Measurements from ENCODE around the gene PLA2G4D. TPM values are rescaled to one million over a fixed set of nuclear protein-coding genes. Genes with fewer than 3 reads are reported as not detected.
A peak's percentile ranks its signal among the peaks of the same experiment; 100 is the strongest.

Gene PLA2G4D
- total RNA-seq, 1 experiment from 2014 or later: not detected

DNA sequence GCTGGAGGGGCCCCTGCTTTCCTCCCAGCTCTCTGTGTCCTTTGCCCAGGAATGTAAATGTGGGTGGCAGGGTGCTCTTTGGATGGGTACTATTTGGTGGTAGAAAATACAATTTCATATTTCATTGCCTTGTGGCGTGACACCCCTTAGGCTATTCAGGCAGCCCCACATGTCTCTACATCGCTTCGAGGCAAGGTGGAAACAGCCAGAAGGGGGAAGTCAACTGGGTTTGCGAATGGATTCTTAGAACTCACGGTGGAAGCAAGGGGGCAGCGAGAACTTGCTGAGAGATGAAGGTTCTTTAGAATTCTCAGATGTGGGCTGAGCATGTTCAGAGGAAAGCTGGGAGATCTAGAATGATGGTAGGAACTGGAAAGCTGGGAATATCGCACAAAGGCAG lies 25.3 kb downstream of the PLA2G4D start:
- no peak for DNase-seq (ENCODE audit: low read depth, low spot score)
- in situ Hi-C loops (cut with HindIII; ENCODE audit: low pct_unique_long_range_greater_than_20kb, low sequenced_read_pairs): no loop called here

DNA sequence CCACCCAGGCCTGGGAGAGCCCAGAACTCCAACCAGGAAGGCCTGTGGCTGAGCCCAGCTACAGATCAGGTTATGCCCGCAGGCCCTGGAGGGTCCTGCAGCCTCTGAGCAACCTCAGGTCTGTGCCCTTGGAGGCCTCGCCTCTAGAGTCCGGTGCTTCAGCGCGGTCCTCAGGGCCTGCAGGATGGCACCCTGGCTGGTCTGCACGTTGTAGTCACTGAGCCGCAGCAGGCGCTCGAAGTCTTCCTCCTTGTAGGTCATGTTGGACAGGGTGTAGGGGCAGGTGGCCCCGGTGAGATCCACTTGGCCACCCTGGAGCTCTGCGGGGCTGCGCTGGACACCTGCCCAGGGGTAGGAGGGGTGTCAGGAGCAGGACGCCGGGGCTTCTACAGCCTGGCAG lies 25.8 kb downstream of the PLA2G4D start:
- DNase-seq (ENCODE audit: low read depth, low spot score): no peak
- in situ Hi-C loops (cut with HindIII; ENCODE audit: low pct_unique_long_range_greater_than_20kb, low sequenced_read_pairs): no loop called here

DNA sequence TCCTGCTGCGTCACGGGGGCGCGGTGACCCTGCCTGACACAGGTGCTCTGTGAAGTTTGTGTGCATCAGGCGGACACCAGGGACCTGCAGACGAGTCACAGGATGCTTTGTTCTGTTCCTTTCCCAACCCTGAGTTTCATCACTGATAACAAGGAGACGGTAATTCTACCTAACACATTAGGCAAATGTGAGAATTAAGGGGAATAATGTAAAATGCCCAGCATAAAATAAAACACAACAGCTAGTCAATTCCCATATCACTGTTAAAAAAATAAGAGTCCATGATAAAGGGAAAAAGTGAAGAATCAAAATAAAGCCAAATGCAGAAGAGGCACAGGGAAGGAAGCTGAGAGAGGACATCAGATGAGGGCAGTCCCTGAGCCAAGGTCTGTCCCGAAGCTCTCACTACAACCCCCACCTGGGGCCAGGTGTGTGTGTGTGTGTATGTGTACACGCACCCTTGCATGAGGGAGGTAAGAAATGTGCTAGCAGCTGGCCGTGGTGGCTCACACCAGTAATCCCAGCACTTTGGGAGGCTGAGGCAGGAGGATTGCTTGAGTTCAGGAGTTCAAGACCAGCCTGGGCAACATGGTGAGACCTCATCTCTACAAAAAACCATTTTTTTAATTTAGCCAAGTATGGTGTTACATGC lies 27.5 kb downstream of the PLA2G4D start:
- in situ Hi-C loops (cut with HindIII; ENCODE audit: low pct_unique_long_range_greater_than_20kb, low sequenced_read_pairs): no loop called here
- DNase-seq (ENCODE audit: low read depth, low spot score): no peak

GRCh38 chr15:42065468-42065867 lies 28.9 kb downstream of the PLA2G4D start:
- no peak for DNase-seq (ENCODE audit: low read depth, low spot score)
- in situ Hi-C loops (cut with HindIII; ENCODE audit: low pct_unique_long_range_greater_than_20kb, low sequenced_read_pairs): no loop called here

GRCh38 chr15:42065033-42065432 lies 29.3 kb downstream of the PLA2G4D start:
- DNase-seq (ENCODE audit: low read depth, low spot score): peak; percentile 17
- in situ Hi-C loops (cut with HindIII; ENCODE audit: low pct_unique_long_range_greater_than_20kb, low sequenced_read_pairs): no loop called here

- DNase-seq (ENCODE audit: low read depth, low spot score): no peak
- in situ Hi-C loops (cut with HindIII; ENCODE audit: low pct_unique_long_range_greater_than_20kb, low sequenced_read_pairs): no loop called here
These were observed 30.1 kb downstream of the PLA2G4D start for GRCh38 chr15:42064271-42064670.

DNA sequence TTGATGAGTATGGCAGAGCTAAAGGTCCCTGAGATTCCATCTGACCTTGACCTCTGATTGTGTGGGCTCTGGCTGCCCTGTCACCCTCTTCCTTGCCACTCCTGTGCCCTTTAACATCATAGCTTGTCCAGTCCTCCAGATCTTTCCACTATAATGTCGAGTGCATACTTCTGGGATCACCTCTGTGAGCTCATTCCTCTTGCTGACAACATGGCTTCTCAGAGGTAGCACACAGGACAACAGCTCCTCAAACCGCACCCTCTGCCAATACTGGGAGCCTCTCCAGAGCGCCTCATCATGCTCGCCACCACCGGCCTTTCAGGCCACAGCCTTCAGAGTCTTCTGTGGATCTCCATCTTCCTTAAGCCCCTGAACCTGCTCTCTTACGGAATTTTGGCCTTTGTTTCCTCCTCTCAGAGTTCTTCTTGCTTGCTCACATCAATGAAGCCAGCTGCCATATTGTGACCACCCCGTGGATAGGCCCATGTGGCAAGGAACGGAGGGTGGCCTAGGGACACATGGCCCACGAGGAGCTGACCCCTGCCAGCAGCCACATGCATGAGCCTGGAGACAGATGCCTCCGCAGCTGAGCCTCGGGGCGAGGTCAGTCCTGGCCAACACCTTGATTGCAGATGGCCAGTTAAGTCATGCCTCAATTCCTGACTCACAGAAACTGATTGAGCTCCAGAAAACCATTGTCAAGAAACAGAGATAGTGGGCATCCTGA lies 31.1 kb downstream of the PLA2G4D start:
- DNase-seq (ENCODE audit: low read depth, low spot score): no peak
- in situ Hi-C loops (cut with HindIII; ENCODE audit: low pct_unique_long_range_greater_than_20kb, low sequenced_read_pairs): no loop called here

- DNase-seq (ENCODE audit: low read depth, low spot score): no peak
- in situ Hi-C loops (cut with HindIII; ENCODE audit: low pct_unique_long_range_greater_than_20kb, low sequenced_read_pairs): no loop called here
These were observed 32.0 kb downstream of the PLA2G4D start for GRCh38 chr15:42062284-42062806.

- DNase-seq (ENCODE audit: low read depth, low spot score): no peak
- in situ Hi-C loops (cut with HindIII; ENCODE audit: low pct_unique_long_range_greater_than_20kb, low sequenced_read_pairs): no loop called here
These were observed 33.6 kb downstream of the PLA2G4D start for GRCh38 chr15:42060797-42061196.

DNA sequence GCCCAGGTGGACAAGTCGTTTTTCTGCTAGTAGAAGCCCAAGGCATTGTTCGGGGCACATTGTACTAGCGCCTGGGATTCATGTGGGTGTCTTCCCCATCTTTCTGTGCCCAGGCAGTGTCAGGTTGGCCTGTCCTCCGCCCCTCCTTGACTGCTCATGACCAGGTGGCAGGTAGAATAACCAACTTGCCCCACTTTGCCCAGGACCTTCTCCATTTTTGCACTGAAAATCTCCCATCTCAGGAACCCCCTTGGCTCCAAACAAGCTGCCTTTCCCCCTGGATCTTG lies 33.9 kb downstream of the PLA2G4D start:
- no peak for DNase-seq (ENCODE audit: low read depth, low spot score)
- in situ Hi-C loops (cut with HindIII; ENCODE audit: low pct_unique_long_range_greater_than_20kb, low sequenced_read_pairs): no loop called here

DNA sequence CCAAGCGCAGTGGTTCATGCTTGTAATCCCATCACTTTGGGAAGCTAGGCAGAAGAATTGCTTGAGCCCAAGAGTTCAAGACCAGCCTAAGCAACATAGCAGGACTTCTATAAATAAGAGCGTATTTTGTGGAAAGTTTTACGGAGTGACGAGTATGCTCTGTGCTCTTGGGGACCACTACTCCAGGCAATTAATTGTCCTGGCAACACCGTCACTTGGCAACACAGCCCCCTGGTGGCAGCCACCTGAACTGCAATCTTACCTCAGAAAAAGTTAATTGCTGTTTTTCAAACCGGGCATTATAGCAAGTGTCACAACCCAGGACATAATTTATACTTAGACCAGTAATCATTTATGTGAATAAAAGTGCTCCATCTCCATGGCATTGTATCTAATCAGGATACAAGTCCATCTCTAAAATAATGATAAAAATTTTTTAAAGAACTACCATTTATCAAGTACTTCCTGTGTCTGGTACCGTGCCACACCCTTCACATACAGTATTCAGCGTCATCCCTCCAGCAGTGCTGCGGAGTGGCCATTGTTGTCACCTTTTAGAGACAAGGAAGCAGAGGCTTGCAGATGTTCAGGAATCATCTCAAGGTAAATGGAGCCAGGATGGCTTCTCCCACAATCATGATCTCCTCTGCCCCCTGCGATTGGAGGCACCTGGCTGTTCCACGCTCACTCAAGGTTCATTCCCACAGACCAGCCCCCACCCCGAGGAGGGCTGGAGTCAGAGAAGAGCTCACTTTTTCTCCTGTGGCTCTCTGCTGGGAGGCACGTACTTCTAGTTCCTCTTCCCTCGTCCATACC lies 34.5 kb downstream of the PLA2G4D start:
- peak; percentile 62 for DNase-seq (ENCODE audit: low read depth, low spot score)
- in situ Hi-C loops (cut with HindIII; ENCODE audit: low pct_unique_long_range_greater_than_20kb, low sequenced_read_pairs): no loop called here

GRCh38 chr15:42058791-42059190 lies 35.6 kb downstream of the PLA2G4D start:
- in situ Hi-C loops (cut with HindIII; ENCODE audit: low pct_unique_long_range_greater_than_20kb, low sequenced_read_pairs): no loop called here

GRCh38 chr15:42057799-42058646 lies 36.3 kb downstream of the PLA2G4D start:
- no peak for DNase-seq (ENCODE audit: low read depth, low spot score)
- in situ Hi-C loops (cut with HindIII; ENCODE audit: low pct_unique_long_range_greater_than_20kb, low sequenced_read_pairs): no loop called here

More at GRCh38 chr15:42058791-42059190, 35.6 kb downstream of the PLA2G4D start:
- DNase-seq (ENCODE audit: low read depth, low spot score): no peak

DNA sequence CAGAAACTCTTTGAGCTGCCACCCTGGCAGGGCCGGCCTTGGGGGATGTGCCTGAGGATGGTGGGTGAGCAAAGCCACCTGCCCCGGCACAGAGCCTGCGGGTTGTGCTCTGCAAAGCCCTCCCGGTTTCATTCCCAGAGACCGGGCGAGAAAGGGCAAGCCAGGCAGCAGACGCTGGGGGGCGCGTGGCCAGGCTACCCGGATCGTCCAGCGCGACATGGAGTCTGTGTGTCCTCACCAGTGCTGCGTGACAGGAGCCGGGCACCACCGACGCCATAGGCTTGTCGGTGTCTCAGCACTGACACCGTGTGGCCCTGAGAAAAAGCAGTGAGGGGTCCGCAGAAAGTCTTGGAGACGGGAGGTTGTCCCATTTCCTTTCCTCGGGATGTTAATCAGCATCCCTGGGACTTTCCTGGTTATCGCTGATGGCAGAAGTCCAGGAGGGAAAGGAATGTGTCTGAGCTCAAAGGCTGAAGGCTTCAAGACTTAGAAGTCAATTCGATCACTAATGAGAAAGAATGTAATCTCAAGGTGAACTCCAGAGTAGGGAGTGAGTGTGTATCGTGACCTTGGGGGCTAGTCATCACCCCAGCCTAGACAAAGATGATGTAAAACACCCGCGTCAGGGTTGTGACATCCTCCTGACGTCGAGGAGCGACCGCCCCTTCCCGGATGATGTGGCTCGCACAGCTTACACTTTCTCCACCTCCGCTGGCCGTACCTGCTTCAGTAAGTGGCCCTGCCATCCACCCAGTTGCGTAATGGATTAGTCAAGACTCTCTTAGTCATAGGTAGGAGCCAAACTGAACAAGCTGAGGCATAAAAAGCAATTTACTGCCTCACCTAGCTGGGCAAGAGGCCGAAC lies 37.2 kb downstream of the PLA2G4D start:
- DNase-seq (ENCODE audit: low read depth, low spot score): peak; percentile 80
- in situ Hi-C loops (cut with HindIII; ENCODE audit: low pct_unique_long_range_greater_than_20kb, low sequenced_read_pairs): no loop called here

- in situ Hi-C loops (cut with HindIII; ENCODE audit: low pct_unique_long_range_greater_than_20kb, low sequenced_read_pairs): no loop called here
- DNase-seq (ENCODE audit: low read depth, low spot score): no peak
These were observed 40.4 kb downstream of the PLA2G4D start for GRCh38 chr15:42053914-42054313.

DNA sequence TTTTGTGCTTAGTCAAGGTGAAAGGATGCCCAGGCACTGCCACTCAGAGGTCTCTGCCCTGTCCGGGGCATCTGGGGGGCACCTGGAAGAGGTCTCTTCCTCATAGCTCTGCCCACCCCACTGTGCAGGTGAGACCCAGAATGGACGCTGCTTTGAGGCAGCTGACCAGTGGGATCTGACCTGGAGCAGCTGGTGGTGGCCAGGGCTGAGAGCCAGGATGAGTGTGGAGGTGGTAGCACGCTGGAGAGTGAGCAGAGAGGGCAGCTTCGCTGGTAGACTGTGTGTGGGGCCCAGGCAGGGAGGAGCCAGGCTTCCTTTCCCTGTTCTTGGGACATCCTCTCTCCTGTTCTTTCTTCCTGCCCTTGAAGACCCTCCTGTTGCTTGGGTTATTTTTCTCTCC lies 41.4 kb downstream of the PLA2G4D start:
- in situ Hi-C loops (cut with HindIII; ENCODE audit: low pct_unique_long_range_greater_than_20kb, low sequenced_read_pairs): no loop called here
- no peak for DNase-seq (ENCODE audit: low read depth, low spot score)
